M059J (cell line): ENCODE measurements around the gene C1QTNF12. TPM values are rescaled to one million over a fixed set of nuclear protein-coding genes. Genes with fewer than 3 reads are reported as not detected.

Experiments
- DNase-seq: peaks from one replicate; pipeline ENCODE4 v3.0.0-alpha.2; 2012; ENCODE audit warnings: low read depth
- total RNA-seq: library from RNA; depleted of rRNA; stranded (reverse); fragments of >200 nt; shearing (Covaris generic); gene quantifications from 2 replicates; pipeline ENCODE4 v1.2.3, GENCODE V29; 2014

Gene C1QTNF12
- total RNA-seq, 1 experiment from 2014 or later, result not detected

- DNase-seq, result no peak
Measured at GRCh38 chr1:1240822-1241587, 5.5 kb downstream of the C1QTNF12 start.

GRCh38 chr1:1240348-1240732, 6.2 kb downstream of the C1QTNF12 start:
- no peak for DNase-seq

GRCh38 chr1:1239614-1240347, 6.7 kb downstream of the C1QTNF12 start:
- DNase-seq, result peak; percentile 27

GRCh38 chr1:1239227-1239613, 7.3 kb downstream of the C1QTNF12 start:
- no peak for DNase-seq

- no peak for DNase-seq
Measured at GRCh38 chr1:1238702-1239178, 7.8 kb downstream of the C1QTNF12 start.

GRCh38 chr1:1237874-1238701, 8.4 kb downstream of the C1QTNF12 start:
- DNase-seq, result no peak

GRCh38 chr1:1236945-1237873, 9.3 kb downstream of the C1QTNF12 start:
- no peak for DNase-seq

- DNase-seq, result no peak
Measured at GRCh38 chr1:1236176-1236763, 10.3 kb downstream of the C1QTNF12 start.

- no peak for DNase-seq
Measured at GRCh38 chr1:1235016-1235744, 11.3 kb downstream of the C1QTNF12 start.

- DNase-seq, result no peak
Measured at GRCh38 chr1:1234180-1234808, 12.2 kb downstream of the C1QTNF12 start.

- DNase-seq, result no peak
Measured at GRCh38 chr1:1233567-1233892, 13.0 kb downstream of the C1QTNF12 start.

- no peak for DNase-seq
Measured at GRCh38 chr1:1232796-1233566, 13.5 kb downstream of the C1QTNF12 start.

- no peak for DNase-seq
Measured at GRCh38 chr1:1232208-1232795, 14.2 kb downstream of the C1QTNF12 start, which contains the start of gene B3GALT6. TSS of gene B3GALT6 (plus strand) at chr1:1232237. CDS start at chr1:1232279, 42 bp downstream.

- DNase-seq, result peak; percentile 94
Measured at GRCh38 chr1:1231400-1232207, 14.9 kb downstream of the C1QTNF12 start, which contains the start of gene SDF4. TSS of gene SDF4 (minus strand) at chr1:1232001. CDS start at chr1:1228772, 3,229 bp downstream.

- DNase-seq, result peak; percentile 61
Measured at GRCh38 chr1:1230656-1231399, 15.7 kb downstream of the C1QTNF12 start.

- no peak for DNase-seq
Measured at GRCh38 chr1:1229770-1230169, 16.8 kb downstream of the C1QTNF12 start.
